Fibroblast of pulmonary artery (primary cell): ENCODE data around the gene TIA1.
"Not testable (repeated sequence)": the region's sequence is repeated elsewhere in the genome, so short reads cannot be mapped to it uniquely, and the experiment has no call there.

ENCODE experiments used
- DNase-seq: peaks from one replicate; pipeline ENCODE4 v3.0.0-alpha.2; 2010; ENCODE audit warnings: low read depth
- H3K4me3 ChIP-seq: replicated peaks from 2 replicates; pipeline ENCODE4 v1.5.1; 2011; ENCODE audit warnings: low read depth, mild to moderate bottlenecking, control low read depth, low read length, moderate library complexity
- TF ChIP-seq, protein P1 (sequence below): IDR thresholded peaks from 2 replicates; pipeline ENCODE4 v1.5.1; 2011; ENCODE audit warnings: mild to moderate bottlenecking, control low read depth, low read length, inconsistent platforms; ENCODE audit errors: missing control alignments

TIA1 gene

DNA sequence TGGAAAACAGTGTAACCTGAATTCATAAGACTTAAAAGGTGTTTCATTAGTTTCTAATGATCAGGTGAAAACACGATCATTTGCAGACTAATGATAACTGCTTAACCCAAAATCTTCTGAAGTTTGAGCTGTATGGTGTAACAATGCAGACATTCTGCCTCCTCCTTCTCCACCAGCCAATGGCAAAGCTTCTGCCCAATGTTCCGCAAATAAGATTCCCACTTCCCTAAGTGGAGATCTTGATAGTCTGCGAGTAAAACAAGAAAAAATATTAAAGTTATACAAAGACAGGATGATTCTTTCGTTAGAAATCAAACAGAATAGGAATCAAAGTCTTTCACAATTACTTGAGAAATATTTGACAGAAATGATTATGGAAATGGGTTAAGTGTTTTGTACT, 65.7 kb downstream of the TIA1 start:
- H3K4me3 ChIP-seq = no peak overlapping the region
- no peak for DNase-seq
- TF ChIP-seq, protein P1, sequence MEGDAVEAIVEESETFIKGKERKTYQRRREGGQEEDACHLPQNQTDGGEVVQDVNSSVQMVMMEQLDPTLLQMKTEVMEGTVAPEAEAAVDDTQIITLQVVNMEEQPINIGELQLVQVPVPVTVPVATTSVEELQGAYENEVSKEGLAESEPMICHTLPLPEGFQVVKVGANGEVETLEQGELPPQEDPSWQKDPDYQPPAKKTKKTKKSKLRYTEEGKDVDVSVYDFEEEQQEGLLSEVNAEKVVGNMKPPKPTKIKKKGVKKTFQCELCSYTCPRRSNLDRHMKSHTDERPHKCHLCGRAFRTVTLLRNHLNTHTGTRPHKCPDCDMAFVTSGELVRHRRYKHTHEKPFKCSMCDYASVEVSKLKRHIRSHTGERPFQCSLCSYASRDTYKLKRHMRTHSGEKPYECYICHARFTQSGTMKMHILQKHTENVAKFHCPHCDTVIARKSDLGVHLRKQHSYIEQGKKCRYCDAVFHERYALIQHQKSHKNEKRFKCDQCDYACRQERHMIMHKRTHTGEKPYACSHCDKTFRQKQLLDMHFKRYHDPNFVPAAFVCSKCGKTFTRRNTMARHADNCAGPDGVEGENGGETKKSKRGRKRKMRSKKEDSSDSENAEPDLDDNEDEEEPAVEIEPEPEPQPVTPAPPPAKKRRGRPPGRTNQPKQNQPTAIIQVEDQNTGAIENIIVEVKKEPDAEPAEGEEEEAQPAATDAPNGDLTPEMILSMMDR = no peak

DNA sequence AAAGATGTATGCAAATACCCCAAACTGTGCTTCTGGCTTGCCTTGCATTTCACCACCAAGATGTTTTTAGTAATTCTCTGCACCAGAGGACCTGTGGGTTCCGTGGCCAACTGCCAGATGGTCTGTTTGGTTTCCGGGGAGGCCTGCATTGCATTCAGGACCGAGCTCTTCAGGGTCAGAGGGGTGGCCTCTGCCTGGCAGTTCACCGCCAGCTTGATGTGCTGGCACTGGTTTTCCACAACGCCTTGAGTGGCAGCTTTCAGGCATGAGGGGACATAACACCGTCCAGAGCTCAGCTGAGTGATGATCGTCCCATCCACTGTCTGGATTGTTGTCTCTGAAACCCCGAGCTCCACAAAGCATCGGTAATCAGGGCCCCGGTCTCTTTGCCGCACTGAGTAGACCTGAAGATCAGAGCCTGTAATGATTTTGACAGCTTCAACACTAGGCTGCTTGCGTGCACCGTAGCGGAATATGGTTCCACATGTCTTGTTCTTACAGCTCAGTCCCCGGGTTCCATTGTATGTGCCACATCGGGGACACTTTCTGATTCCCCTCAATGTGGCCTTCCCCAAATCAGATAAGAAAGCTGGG, 67.0 kb downstream of the TIA1 start:
- DNase-seq = no peak
- TF ChIP-seq, protein P1 = no peak
- no peak overlapping the region for H3K4me3 ChIP-seq

DNA sequence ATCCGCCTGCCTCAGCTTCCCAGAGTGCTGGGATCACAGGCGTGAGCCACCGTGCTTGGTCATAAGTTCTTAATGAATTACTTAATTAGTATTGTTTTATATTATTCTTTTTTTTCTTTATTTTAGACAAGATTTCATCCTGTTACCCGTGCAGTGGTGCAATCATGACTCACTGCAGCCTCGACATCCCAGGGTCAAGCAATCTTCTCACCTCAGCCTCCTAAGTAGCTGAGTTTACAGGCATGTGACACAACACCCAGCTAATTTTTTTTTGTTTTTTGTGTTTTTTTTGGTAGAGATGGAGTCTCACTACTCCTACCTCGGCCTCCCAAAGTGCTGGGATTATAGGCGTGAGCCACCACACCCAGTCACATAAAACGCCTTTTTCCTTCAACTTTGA, 74.9 kb downstream of the TIA1 start:
- TF ChIP-seq, protein P1 = no peak
- DNase-seq = peak; percentile 9
- no peak overlapping the region for H3K4me3 ChIP-seq

DNA sequence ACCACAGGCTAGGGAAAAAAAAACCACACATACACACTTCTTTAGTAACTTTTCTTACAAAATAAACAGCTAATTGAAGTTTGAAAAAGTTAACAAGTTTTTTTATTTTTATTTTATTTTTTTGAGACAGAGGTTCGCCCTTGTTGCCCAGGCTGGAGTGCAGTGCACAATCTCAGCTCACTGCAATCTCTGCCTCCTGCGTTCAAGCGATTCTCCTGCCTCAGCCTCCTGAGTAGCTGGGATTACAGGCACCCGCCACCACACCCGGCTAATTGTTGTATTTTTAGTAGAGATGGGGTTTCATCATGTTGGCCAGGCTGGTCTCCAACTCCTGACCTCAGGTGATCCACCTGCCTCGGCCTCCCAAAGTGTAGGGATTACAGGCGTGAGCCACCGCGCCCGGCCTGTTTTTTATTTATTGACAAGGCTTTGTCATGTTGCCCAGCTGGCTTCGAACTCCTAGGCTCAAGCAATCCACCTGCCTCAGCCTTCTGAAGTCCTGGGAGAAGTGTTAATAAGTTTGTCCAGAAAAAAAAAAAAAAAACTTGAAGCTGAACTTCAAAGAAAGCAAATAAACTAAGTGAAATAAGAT, 78.7 kb downstream of the TIA1 start:
- H3K4me3 ChIP-seq, DNase-seq: not testable (repeated sequence)

DNA sequence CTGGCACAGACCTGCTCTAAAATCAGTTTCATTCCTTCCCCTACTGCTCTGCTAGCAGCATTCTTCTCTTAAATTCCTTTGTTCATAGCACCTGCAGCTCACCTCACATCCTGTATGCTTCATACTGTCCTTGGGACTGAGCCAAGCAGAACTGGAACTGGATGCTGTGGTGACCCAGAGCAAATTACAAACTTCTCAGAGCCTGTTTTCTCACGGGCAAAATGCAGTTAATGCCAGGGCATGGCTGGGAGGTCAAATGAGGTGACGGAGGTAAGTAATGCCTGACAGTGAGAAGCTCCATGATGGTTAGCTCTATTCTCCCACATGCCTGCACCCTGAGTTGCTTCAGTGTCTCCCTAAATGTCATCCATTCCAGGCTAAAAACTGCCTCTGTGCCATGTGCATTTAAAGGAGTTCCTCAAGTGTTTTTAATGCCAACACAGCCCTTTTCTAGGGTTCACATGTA, 87.3 kb downstream of the TIA1 start:
- no peak overlapping the region for H3K4me3 ChIP-seq
- TF ChIP-seq, protein P1 = no peak
- DNase-seq = no peak

DNA sequence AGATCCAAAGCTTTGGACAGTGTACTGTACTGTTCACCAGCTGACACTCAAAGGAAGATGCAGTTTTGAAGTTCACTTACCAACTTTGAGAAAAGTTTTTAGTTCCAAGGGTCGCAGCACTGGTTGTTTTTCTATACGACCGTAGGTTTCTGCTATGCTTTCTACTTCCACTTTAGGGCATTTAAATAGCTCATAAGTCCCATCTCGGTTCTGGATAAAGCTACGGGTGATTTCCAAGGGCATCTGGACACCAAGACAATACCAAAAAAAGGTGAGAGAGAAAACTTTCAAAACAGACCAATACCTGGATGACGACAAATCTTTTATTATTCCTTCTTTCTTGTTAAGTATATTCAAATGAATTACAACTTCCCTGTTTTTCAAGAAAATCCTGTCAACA, 87.9 kb downstream of the TIA1 start:
- no peak for DNase-seq
- H3K4me3 ChIP-seq = no peak overlapping the region
- TF ChIP-seq, protein P1 = no peak
